ENCODE measurements around the gene ZNF266.

ZNF266 gene

GRCh38 chr19:9381361-9381785 lies 54.0 kb downstream of the ZNF266 start:
- no peaks in the 10 kb centered on the region for H3K36me3 ChIP-seq
- no peak for TF ChIP-seq CTCF (IDR thresholded peaks at IDR 0.05)
- H3K27ac ChIP-seq = no peak overlapping the region
- H3K4me1 ChIP-seq (ENCODE audit: control insufficient read depth in 1 of 2, insufficient read depth in 1 of 2, low read depth in 1 of 2, low read length in 1 of 2) = no peaks in the 10 kb centered on the region
- no peak overlapping the region for H3K4me3 ChIP-seq (ENCODE audit: low read depth in 1 of 2, low read length in 1 of 2)
- H3K27me3 ChIP-seq = no peaks in the 10 kb centered on the region
- H3K9me3 ChIP-seq = peaks cover 46% of the 10 kb centered on the region

GRCh38 chr19:9370738-9371619 lies 64.4 kb downstream of the ZNF266 start:
- Histone ChIP-seq H3K9me3 (peaks cover 7% of the 10 kb centered on the region), H3K4me1 (ENCODE audit: control insufficient read depth in 1 of 2, insufficient read depth in 1 of 2, low read depth in 1 of 2, low read length in 1 of 2) (no peaks in the 10 kb centered on the region), H3K27me3 (no peaks in the 10 kb centered on the region), H3K27ac (no peak overlapping the region), H3K36me3 (no peaks in the 10 kb centered on the region), H3K4me3 (ENCODE audit: low read depth in 1 of 2, low read length in 1 of 2) (no peak overlapping the region)
- no peak for TF ChIP-seq CTCF (IDR thresholded peaks at IDR 0.05)

GRCh38 chr19:9362905-9363304 lies 72.5 kb downstream of the ZNF266 start, which contains the start of gene ZNF177:
TSS of gene ZNF177 (plus strand) at chr19:9363013. CDS start at chr19:9378312, 15,299 bp downstream.
- Histone ChIP-seq H3K27me3 (peaks cover 23% of the 10 kb centered on the region), H3K4me1 (ENCODE audit: control insufficient read depth in 1 of 2, insufficient read depth in 1 of 2, low read depth in 1 of 2, low read length in 1 of 2) (no peaks in the 10 kb centered on the region), H3K36me3 (no peaks in the 10 kb centered on the region), H3K27ac (no peak within 1 kb of the TSS), H3K4me3 (ENCODE audit: low read depth in 1 of 2, low read length in 1 of 2) (no peak within 1 kb of the TSS), H3K9me3 (peaks cover 12% of the 10 kb centered on the region)
- no peak for TF ChIP-seq CTCF (IDR thresholded peaks at IDR 0.05)

Measured in neutrophil (primary cell).